ENCODE data around the gene SYNRG. TPM values are rescaled to one million over a fixed set of nuclear protein-coding genes. Genes with fewer than 3 reads are reported as not detected.

The SYNRG gene
- polyA plus RNA-seq, 1 of the 3 experiments (the other 2 are of a cell fraction), result 8.9 TPM

DNA sequence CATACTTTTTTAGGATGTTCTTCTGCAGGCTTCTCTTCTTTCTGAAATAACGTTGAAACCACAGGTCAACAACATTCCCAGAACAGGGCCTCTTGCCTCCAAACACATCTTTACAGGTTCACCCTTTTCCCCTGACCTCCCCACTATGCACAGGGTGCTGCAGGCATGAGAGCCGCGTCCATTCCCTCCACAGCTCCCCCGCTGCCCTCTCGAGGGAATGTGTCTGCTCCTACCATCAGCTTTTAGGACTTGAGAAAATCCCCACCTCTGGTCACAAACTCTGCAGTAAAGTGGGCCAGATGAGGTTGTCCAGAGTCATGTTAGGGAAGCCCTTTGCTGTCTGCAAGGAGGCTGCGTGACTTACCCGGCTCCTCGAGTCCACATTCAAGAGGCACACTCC, 89.0 kb downstream of the SYNRG start:
- H4K20me1 ChIP-seq (ENCODE audit: insufficient read depth), result no peaks in the 10 kb centered on the region
- no peak overlapping the region for H3K4me2 ChIP-seq
- H3K9me3 ChIP-seq, result no peaks in the 10 kb centered on the region
- peaks cover 48 to 58% of the 10 kb centered on the region in 2 experiments for H3K36me3 ChIP-seq (replicated peaks in 1 of 2; ENCODE audit: control insufficient read depth in 1 of 2, insufficient read depth in 2 of 2, low read length in 1 of 2)
- no peaks in the 10 kb centered on the region for H3K9me2 ChIP-seq
- peaks cover 2% of the 10 kb centered on the region; the same call in 1 of the 2 replicates for H3K79me2 ChIP-seq (ENCODE audit: insufficient read depth)
- ChIA-PET CTCF (interaction anchor here (0.9 to 1.0 kb wide), 2 partner anchors 15 to 50 kb away, joined by 4 read pairs; no protein-coding TSS in a partner anchor), POLR2A (no interaction called here)
- no peak for DNase-seq
- H2AFZ ChIP-seq (ENCODE audit: low read depth), result no peak overlapping the region
- H3K4me1 ChIP-seq (ENCODE audit: control insufficient read depth in 1 of 2, insufficient read depth in 2 of 2, low read depth in 1 of 2, low read length in 1 of 2), result peaks cover 4 to 8% of the 10 kb centered on the region in 2 experiments; a peak in 1 of 4 replicates
- peaks cover 14% of the 10 kb centered on the region for H3F3A ChIP-seq (replicated peaks; ENCODE audit: insufficient read depth)
- no peaks in the 10 kb centered on the region for H3K27me3 ChIP-seq (ENCODE audit: insufficient read depth)
- TF ChIP-seq RCOR1 (IDR thresholded peaks at IDR 0.05; ENCODE audit: low read length) (no peak), EP300 (IDR thresholded peaks at IDR 0.05; ENCODE audit: borderline replicate concordance in 1 of 2, low read depth in 1 of 2, low read length in 1 of 2) (no peak), MEF2A (IDR thresholded peaks at IDR 0.05; ENCODE audit: borderline replicate concordance, low read depth) (no peak), RAD21 (IDR thresholded peaks at IDR 0.05; ENCODE audit: low read length) (no peak), JUND (IDR thresholded peaks at IDR 0.05) (no peak), TEAD4 (IDR thresholded peaks at IDR 0.05; ENCODE audit: borderline replicate concordance, insufficient read depth) (no peak), RFX5 (IDR thresholded peaks at IDR 0.05; ENCODE audit: low read length) (no peak), TAF1 (IDR thresholded peaks at IDR 0.05; ENCODE audit: borderline replicate concordance, low read depth, low read length) (no peak), SMC3 (IDR thresholded peaks at IDR 0.05; ENCODE audit: low read depth, low read length) (no peak), GATA2 (CRISPR knock-in tag; IDR thresholded peaks at IDR 0.05) (no peak), FOXJ3 (CRISPR knock-in tag; IDR thresholded peaks at IDR 0.05) (no peak), MXI1 (IDR thresholded peaks at IDR 0.05; ENCODE audit: low read depth, low read length) (no peak), CHD2 (IDR thresholded peaks at IDR 0.05; ENCODE audit: low read length, partially characterized antibody) (no peak), NRF1 (IDR thresholded peaks at IDR 0.05; ENCODE audit: low read depth, low read length) (no peak), POLR2AphosphoS5 (IDR thresholded peaks at IDR 0.05; ENCODE audit: low read depth, low read length) (no peak), FOXM1 (IDR thresholded peaks at IDR 0.05; ENCODE audit: low read depth) (no peak)
- TF ChIP-seq, protein P1, sequence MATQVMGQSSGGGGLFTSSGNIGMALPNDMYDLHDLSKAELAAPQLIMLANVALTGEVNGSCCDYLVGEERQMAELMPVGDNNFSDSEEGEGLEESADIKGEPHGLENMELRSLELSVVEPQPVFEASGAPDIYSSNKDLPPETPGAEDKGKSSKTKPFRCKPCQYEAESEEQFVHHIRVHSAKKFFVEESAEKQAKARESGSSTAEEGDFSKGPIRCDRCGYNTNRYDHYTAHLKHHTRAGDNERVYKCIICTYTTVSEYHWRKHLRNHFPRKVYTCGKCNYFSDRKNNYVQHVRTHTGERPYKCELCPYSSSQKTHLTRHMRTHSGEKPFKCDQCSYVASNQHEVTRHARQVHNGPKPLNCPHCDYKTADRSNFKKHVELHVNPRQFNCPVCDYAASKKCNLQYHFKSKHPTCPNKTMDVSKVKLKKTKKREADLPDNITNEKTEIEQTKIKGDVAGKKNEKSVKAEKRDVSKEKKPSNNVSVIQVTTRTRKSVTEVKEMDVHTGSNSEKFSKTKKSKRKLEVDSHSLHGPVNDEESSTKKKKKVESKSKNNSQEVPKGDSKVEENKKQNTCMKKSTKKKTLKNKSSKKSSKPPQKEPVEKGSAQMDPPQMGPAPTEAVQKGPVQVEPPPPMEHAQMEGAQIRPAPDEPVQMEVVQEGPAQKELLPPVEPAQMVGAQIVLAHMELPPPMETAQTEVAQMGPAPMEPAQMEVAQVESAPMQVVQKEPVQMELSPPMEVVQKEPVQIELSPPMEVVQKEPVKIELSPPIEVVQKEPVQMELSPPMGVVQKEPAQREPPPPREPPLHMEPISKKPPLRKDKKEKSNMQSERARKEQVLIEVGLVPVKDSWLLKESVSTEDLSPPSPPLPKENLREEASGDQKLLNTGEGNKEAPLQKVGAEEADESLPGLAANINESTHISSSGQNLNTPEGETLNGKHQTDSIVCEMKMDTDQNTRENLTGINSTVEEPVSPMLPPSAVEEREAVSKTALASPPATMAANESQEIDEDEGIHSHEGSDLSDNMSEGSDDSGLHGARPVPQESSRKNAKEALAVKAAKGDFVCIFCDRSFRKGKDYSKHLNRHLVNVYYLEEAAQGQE (IDR thresholded peaks at IDR 0.05; ENCODE audit: low read depth, low read length), result no peak
- TF ChIP-seq, protein P2, sequence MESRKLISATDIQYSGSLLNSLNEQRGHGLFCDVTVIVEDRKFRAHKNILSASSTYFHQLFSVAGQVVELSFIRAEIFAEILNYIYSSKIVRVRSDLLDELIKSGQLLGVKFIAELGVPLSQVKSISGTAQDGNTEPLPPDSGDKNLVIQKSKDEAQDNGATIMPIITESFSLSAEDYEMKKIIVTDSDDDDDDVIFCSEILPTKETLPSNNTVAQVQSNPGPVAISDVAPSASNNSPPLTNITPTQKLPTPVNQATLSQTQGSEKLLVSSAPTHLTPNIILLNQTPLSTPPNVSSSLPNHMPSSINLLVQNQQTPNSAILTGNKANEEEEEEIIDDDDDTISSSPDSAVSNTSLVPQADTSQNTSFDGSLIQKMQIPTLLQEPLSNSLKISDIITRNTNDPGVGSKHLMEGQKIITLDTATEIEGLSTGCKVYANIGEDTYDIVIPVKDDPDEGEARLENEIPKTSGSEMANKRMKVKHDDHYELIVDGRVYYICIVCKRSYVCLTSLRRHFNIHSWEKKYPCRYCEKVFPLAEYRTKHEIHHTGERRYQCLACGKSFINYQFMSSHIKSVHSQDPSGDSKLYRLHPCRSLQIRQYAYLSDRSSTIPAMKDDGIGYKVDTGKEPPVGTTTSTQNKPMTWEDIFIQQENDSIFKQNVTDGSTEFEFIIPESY (IDR thresholded peaks at IDR 0.05; ENCODE audit: borderline replicate concordance, low read depth), result no peak
- TF ChIP-seq, protein P3, sequence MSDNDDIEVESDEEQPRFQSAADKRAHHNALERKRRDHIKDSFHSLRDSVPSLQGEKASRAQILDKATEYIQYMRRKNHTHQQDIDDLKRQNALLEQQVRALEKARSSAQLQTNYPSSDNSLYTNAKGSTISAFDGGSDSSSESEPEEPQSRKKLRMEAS (IDR thresholded peaks at IDR 0.05; ENCODE audit: low read depth), result no peak
- 91% methylated on average over 8 of the region's 8 CpGs for WGBS (ENCODE audit: low lambda C conversion rate)
- no peak overlapping the region for H3K27ac ChIP-seq (ENCODE audit: low read depth in 2 of 2, low read length in 1 of 2)
- no peak overlapping the region for H3K9ac ChIP-seq
- H3K4me3 ChIP-seq (ENCODE audit: low read depth in 2 of 2, low read length in 1 of 2), result no peak overlapping the region

Measured in SK-N-SH (cell line).